Neural cell (in vitro differentiated cells): ENCODE data around the gene CNTNAP5. TPM values are rescaled to one million over a fixed set of nuclear protein-coding genes. Genes with fewer than 3 reads are reported as not detected.

Source experiments
- H2AFZ ChIP-seq: fragments of 200-600, 300-800 bp; sonication (generic), shearing (Covaris generic); 2 replicates; pipeline ENCODE4 v1.6.0; 2014; ENCODE audit warnings: low read depth, mild to moderate bottlenecking, antibody characterized with exemption, low read length, moderate library complexity
- H3F3A ChIP-seq: fragments of 200-600 bp; shearing (Covaris generic); 2 replicates; pipeline ENCODE4 v1.6.1; 2016; ENCODE audit warnings: mild to moderate bottlenecking, moderate library complexity, mixed read lengths, antibody characterized with exemption, low read length; ENCODE audit not compliant: insufficient read depth, poor library complexity, severe bottlenecking
- H3K27ac ChIP-seq: fragments of 200-600, 300-800 bp; sonication (generic), shearing (Covaris generic); 2 replicates; pipeline ENCODE4 v1.5.1; 2014; ENCODE audit warnings: mild to moderate bottlenecking, low read length, moderate library complexity
- H3K27me3 ChIP-seq: fragments of 300-800, 200-600 bp; sonication (generic), shearing (Covaris generic); 2 replicates; pipeline ENCODE4 v1.6.0; 2014; ENCODE audit warnings: mild to moderate bottlenecking, low read depth, low read length, moderate library complexity; ENCODE audit not compliant: insufficient read depth
- H3K36me3 ChIP-seq: fragments of 300-800, 200-600 bp; sonication (generic), shearing (Covaris generic); 2 replicates; pipeline ENCODE4 v1.5.1; 2014; ENCODE audit warnings: mild to moderate bottlenecking, antibody characterized with exemption, low read length, moderate library complexity; ENCODE audit not compliant: insufficient read depth
- H3K4me2 ChIP-seq: fragments of 300-800, 200-600 bp; sonication (generic), shearing (Covaris generic); 2 replicates; pipeline ENCODE4 v1.6.0; 2014; ENCODE audit warnings: mild to moderate bottlenecking, low read length
- H3K4me3 ChIP-seq: fragments of 300-800, 200-600 bp; sonication (generic), shearing (Covaris generic); 2 replicates; pipeline ENCODE4 v1.5.1; 2014; ENCODE audit warnings: mild to moderate bottlenecking, low read length, moderate library complexity
- H3K79me2 ChIP-seq: fragments of 200-600 bp; shearing (Covaris generic); replicated peaks from 2 replicates; pipeline ENCODE4 v1.6.0; 2014; ENCODE audit warnings: mild to moderate bottlenecking, low read length, moderate library complexity; ENCODE audit not compliant: insufficient read depth
- H3K9ac ChIP-seq: fragments of 300-800, 200-600 bp; sonication (generic), shearing (Covaris generic); 2 replicates; pipeline ENCODE4 v1.6.1; 2016; ENCODE audit warnings: mild to moderate bottlenecking, low read length, mixed read lengths
- H3K9me2 ChIP-seq: fragments of 200-600 bp; shearing (Covaris generic); 2 replicates; pipeline ENCODE4 v1.6.1; 2016; ENCODE audit warnings: mild to moderate bottlenecking, low read length, mixed read lengths; ENCODE audit not compliant: insufficient read depth
- H3K9me3 ChIP-seq: fragments of 200-600, 300-800 bp; sonication (generic), shearing (Covaris generic); 2 replicates; pipeline ENCODE4 v1.6.1; 2016; ENCODE audit warnings: mild to moderate bottlenecking, mixed run types, low read length, moderate library complexity, mixed read lengths
- H4K20me1 ChIP-seq: fragments of 200-600 bp; shearing (Covaris generic); 2 replicates; pipeline ENCODE4 v1.6.1; 2016; ENCODE audit warnings: mild to moderate bottlenecking, mixed run types; ENCODE audit not compliant: insufficient read depth
- CTCF ChIP-seq: fragments of 450-650 bp; IDR thresholded peaks from 2 replicates; pipeline ENCODE4 v1.5.1; 2014; ENCODE audit warnings: antibody characterized with exemption, mild to moderate bottlenecking, moderate library complexity; ENCODE audit not compliant: poor library complexity, severe bottlenecking
- EP300 ChIP-seq: fragments of 450-650 bp; conservative IDR thresholded peaks from 2 replicates; pipeline ENCODE4 v1.6.1; 2014; ENCODE audit warnings: antibody characterized with exemption, mild to moderate bottlenecking, moderate library complexity; ENCODE audit not compliant: poor library complexity, severe bottlenecking
- EZH2 ChIP-seq: fragments of 200-600, 300-800 bp; shearing (Covaris generic), sonication (generic); IDR thresholded peaks from 2 replicates; pipeline ENCODE4 v1.6.1; 2014; ENCODE audit warnings: antibody characterized with exemption, low read length, borderline replicate concordance, mild to moderate bottlenecking; ENCODE audit not compliant: insufficient read depth, poor library complexity, severe bottlenecking
- MXI1 ChIP-seq: fragments of 450-650 bp; conservative IDR thresholded peaks from 2 replicates; pipeline ENCODE4 v1.6.1; 2014; ENCODE audit warnings: antibody characterized with exemption, mild to moderate bottlenecking; ENCODE audit not compliant: poor library complexity, severe bottlenecking
- POLR2AphosphoS5 ChIP-seq: IDR thresholded peaks from 2 replicates; pipeline ENCODE4 v1.6.1; 2012
- RAD21 ChIP-seq: fragments of 450-650 bp; conservative IDR thresholded peaks from 2 replicates; pipeline ENCODE4 v1.6.1; 2014; ENCODE audit warnings: antibody characterized with exemption, mild to moderate bottlenecking, moderate library complexity
- REST ChIP-seq: IDR thresholded peaks from 2 replicates; pipeline ENCODE4 v1.6.1; 2012; ENCODE audit warnings: borderline replicate concordance
- SMC3 ChIP-seq: fragments of 450-650 bp; conservative IDR thresholded peaks from 2 replicates; pipeline ENCODE4 v1.6.1; 2014; ENCODE audit warnings: antibody characterized with exemption, mild to moderate bottlenecking, moderate library complexity; ENCODE audit not compliant: poor library complexity
- TAF1 ChIP-seq: IDR thresholded peaks from 2 replicates; pipeline ENCODE4 v1.6.1; 2012; ENCODE audit warnings: low read depth
- polyA plus RNA-seq: library from polyadenylated mRNA; depleted of rRNA; stranded (reverse); fragments of >200 nt; gene quantifications from 2 replicates; pipeline ENCODE4 v1.2.3, GENCODE V29; 2014

Gene CNTNAP5
- polyA plus RNA-seq, 1 donor from 2014 or later = 19.3 TPM

- no peak overlapping the region for H2AFZ ChIP-seq
- H3K9me3 ChIP-seq = no peaks in the 10 kb centered on the region
- H3K4me3 ChIP-seq = no peak overlapping the region
- H3K36me3 ChIP-seq = no peaks in the 10 kb centered on the region
- H3K9me2 ChIP-seq = no peaks in the 10 kb centered on the region
- H3K4me2 ChIP-seq = no peak overlapping the region
- no peaks in the 10 kb centered on the region for H3K79me2 ChIP-seq
- H3F3A ChIP-seq = no peaks in the 10 kb centered on the region
- H3K27ac ChIP-seq = no peak overlapping the region
- TF ChIP-seq EP300 = no peak
- no peak for TF ChIP-seq TAF1
- no peak for TF ChIP-seq CTCF
- TF ChIP-seq POLR2AphosphoS5 = no peak
- no peak for TF ChIP-seq EZH2
- TF ChIP-seq REST = no peak
- H3K27me3 ChIP-seq = no peaks in the 10 kb centered on the region
- H3K9ac ChIP-seq = no peak overlapping the region
- no peaks in the 10 kb centered on the region for H4K20me1 ChIP-seq
These were observed 138.8 kb downstream of the CNTNAP5 start for GRCh38 chr2:124163840-124164239.

- no peaks in the 10 kb centered on the region for H3K79me2 ChIP-seq
- no peaks in the 10 kb centered on the region for H3K9me2 ChIP-seq
- H2AFZ ChIP-seq = no peak overlapping the region
- H3K9me3 ChIP-seq = no peaks in the 10 kb centered on the region
- no peak overlapping the region for H3K4me3 ChIP-seq
- no peaks in the 10 kb centered on the region for H3F3A ChIP-seq
- no peaks in the 10 kb centered on the region for H3K27me3 ChIP-seq
- no peaks in the 10 kb centered on the region for H3K36me3 ChIP-seq
- H3K27ac ChIP-seq = no peak overlapping the region
- no peak overlapping the region for H3K9ac ChIP-seq
- no peak overlapping the region for H3K4me2 ChIP-seq
- TF ChIP-seq RAD21 (no peak), POLR2AphosphoS5 (no peak), MXI1 (no peak), EZH2 (no peak), SMC3 (no peak), CTCF (no peak), REST (no peak), EP300 (no peak), TAF1 (no peak)
- H4K20me1 ChIP-seq = no peaks in the 10 kb centered on the region
These were observed 140.6 kb downstream of the CNTNAP5 start for GRCh38 chr2:124165698-124166097.
